HG03159 (cell line): ENCODE measurements around the gene KCNB1.
"Not testable (repeated sequence)": the region's sequence is repeated elsewhere in the genome, so short reads cannot be mapped to it uniquely, and the experiment has no call there.

Experiments
- ATAC-seq: cut with Tn5 transposase; IDR thresholded peaks from one replicate; pipeline ENCODE4 v1.9.1; 2021; ENCODE audit warnings: mild to moderate bottlenecking, moderate library complexity; ENCODE audit not compliant: unreplicated experiment

Gene KCNB1

DNA sequence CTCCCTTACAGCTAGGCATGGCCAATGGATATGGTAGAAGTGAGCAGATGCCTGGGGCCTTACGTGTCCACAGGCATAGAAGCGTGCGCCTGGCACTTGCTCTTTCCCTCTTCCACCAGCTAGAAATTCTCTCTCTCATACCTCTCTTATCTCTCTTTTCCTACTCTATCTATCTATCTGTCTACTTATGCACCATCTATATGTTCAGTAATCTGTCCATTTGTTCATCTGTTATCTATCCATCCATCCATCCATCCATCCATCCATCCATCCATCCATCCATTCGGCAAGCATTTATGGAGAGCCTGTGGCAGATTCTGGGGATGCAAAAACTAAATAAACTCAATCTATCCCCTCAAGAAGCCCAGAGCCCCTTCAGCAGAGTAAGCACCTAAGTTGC is 70.2 kb downstream of the KCNB1 start:
- ATAC-seq = no peak

DNA sequence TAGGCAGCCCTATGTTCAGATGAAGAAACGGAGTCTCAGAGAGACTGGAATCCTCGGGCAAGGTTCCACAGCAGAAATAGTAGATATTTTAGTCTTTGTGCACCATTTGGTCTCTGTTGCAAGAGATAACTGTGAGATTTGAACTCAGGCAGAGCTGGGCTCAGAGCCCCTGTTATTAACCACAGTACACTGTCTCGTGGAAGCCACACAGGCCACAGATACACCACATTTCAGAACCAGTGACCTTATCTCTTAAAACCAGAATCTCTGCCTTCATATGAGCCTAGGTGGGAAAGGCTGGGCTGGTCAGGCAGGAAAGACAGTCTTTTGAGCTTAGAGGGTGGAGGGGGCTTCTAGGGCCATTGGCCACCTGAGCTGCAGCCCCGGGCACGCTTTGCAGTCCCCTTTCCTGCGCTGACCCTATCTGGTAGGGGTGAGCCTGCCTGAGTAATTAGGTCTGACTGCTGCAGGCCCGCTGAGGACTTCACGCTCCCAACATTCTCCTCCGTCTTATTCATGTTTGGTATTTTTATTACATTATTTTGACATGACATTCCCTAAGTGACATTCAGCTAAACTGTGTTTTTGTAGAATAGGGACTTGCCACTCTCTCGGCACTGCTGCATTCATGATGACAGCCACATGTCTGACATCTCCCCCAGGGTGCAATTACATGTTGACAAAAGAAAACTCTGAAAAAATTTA is 71.1 kb downstream of the KCNB1 start:
- ATAC-seq = no peak

DNA sequence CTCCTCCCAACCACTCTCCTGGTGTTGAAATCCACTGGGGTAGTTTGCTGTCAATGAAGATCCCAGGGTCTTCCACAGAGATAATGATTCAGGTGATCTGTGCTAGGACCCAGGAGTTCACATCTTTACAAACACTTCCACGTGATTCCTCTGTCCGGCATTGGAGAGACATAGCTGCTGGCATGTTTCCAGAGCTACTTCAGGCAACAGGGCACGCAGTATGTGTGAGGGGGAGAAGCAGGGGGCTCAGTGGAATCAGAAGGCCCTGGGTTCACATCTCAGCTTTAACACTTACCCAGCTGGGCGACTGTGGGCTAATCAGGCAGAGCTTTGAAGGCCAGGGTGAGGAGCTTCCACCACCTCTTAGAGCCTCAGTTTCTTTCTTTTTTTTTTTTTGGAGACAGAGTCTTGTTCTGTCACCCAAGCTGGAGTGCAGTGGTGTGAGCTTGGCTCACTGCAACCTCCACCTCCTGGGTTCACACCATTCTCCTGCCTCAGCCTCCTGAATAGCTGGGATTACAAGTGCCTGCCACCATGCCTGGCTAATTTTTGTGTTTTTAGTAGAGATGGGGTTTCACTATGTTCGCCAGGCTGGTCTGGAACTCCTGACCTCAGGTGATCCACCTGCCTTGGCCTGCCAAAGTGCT is 72.4 kb downstream of the KCNB1 start:
- ATAC-seq = not testable (repeated sequence)

DNA sequence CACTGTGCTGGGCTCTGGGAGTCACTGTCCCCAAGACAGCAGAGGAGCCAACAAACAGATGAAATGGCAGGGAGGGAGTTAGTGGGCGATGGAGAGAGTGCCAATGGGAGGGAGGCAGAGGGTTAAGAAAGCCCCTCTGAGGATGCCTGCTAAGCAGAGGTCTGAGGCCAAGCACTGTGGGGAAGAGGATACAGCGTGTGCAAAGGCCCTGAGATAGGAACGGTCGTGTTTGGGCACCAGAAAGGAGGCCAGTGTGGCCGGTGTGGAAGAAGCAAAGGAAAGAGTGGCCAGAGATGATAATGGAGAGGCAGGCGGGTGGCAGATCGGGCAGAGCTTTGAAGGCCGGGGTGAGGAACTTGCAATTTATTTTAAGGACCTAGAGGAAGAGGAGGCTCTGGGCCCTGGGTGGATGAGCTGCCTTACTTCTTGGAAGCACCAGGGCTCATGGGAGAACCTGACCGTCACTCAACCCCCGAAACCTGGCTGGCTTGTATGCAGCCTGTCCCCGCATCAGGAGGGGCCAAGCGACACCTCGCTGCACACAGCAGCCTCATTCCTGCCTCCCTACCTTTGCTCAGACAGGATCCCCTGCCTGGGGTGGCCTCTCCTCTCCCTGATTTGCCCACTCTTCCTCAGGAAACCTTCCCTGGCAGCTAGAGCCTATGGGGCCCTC is 73.0 kb downstream of the KCNB1 start:
- ATAC-seq = no peak

DNA sequence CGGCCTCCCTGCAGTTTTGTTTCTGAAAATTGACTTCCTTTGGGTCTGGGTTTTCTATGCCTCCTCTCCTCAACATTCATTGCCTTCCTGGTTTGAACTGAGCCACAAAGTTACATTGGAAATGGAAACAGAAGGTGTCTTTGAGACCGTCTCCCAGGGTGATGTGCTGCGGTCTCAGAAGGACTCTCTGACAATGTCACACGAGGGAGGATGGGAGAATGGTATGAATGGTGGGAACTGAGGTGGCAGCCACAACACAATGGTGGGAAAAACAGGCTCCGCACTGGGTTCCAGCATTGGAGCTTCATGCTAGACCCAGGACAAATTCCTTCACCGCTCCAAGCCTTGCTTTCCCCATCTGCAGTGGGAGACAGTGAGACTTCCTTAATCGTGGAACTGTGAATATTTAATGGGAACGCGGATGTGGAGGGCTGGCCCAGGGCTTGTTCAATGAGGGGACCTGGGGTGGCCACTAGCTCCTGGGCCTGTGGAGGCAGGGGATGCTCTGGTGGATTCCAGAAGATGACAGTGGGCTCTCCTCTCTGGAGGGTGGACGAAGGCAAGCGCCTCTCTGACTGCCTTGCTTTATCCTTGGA is 73.9 kb downstream of the KCNB1 start:
- ATAC-seq = no peak

- no peak for ATAC-seq
These were observed 75.8 kb downstream of the KCNB1 start for GRCh38 chr20:49406666-49407065.

GRCh38 chr20:49405696-49406095 is 76.8 kb downstream of the KCNB1 start:
- no peak for ATAC-seq

- ATAC-seq = no peak
These were observed 77.3 kb downstream of the KCNB1 start for GRCh38 chr20:49405062-49405683.

DNA sequence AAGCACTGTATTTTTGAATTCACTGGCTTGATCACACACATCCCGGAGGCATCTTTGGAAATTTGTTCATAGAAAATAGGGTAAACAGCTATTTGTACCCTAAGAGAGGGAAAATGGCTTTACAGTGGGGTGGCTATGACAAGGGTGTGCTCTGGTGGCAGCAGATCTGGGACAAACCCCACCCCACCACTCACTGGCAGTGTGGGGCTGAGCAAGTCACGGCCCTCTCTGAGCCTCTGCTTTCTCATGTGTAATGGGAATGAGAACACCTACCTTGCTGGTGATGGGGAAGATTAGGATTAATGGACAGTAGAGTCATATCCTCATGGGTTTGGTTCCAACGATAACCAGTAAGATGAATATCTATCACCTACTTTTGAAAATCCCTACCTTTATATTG is 78.0 kb downstream of the KCNB1 start:
- ATAC-seq = no peak

- ATAC-seq = no peak
These were observed 78.6 kb downstream of the KCNB1 start for GRCh38 chr20:49403911-49404310.

DNA sequence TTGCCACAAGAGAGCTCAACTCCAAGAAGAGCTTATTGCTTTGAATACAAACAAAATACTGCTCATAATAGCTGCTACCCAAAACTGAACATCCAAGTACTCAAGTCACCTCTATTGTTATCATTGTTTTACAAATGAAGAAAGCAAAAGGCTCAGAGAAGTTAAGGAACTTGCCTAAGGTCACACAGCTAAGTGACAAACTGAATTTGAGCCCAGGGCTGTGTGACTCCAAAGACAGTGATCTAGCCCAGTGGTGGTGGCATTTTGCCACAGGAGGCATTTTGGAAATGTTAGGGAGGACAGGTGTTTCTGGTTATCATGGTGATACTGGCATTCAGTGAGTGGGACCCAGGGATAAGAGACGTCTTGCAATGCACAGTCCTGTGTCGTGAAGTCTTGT is 79.5 kb downstream of the KCNB1 start:
- no peak for ATAC-seq

DNA sequence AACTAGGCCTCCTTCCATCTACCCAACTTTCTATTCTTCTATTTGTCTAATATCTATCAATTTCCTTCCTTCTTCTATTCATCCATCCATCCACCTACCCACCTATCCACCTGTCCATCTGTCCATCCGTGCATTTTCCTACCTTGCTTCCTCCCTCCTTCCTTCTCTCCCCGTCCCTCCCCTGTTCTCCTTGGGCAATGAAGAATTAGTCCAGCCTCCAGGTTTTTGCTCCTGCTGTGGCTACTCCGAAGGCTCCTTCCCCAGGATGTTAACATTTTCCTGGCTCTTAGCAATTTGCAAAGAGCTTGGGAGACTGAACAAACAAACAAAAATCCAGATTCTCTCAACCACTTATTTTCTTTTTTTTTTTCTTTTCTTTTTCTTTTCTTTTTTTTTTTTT is 81.6 kb downstream of the KCNB1 start:
- no peak for ATAC-seq

GRCh38 chr20:49400410-49400809 is 82.1 kb downstream of the KCNB1 start:
- no peak for ATAC-seq

GRCh38 chr20:49399329-49399728 is 83.1 kb downstream of the KCNB1 start:
- ATAC-seq = no peak

DNA sequence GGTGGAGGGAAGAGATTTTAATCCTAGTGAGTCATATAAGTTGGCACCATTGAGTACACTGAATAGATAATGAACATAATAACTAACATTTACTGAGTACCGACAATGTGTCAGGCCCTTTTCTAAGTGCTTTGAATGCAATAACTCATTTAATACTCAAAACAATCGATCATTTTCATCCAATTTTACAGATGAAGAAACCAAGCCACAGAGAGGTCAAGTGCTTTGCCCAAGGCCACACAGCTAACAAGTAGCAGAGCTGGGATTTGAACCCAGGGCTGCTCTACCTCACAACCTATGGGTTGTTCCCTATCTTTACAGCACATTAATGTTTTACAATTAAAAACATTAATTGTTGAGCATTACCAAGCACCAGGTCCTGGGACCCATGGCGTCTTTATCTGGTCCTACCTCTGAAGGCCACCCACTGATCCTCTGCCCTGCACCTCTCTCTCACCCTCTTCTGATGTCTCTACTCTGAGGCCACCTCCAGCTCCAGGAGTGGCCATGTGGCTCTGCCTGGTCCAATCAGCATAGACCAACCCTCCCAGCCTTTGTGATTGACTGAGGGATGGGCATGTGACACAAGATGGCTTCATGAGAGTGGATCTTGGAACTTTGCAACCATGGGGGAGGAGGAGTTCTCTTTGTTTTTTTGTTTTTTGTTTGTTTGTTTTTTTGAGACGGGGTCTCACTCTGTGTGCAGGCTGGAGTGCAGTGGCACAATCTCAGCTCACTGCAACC is 83.9 kb downstream of the KCNB1 start:
- no peak for ATAC-seq

DNA sequence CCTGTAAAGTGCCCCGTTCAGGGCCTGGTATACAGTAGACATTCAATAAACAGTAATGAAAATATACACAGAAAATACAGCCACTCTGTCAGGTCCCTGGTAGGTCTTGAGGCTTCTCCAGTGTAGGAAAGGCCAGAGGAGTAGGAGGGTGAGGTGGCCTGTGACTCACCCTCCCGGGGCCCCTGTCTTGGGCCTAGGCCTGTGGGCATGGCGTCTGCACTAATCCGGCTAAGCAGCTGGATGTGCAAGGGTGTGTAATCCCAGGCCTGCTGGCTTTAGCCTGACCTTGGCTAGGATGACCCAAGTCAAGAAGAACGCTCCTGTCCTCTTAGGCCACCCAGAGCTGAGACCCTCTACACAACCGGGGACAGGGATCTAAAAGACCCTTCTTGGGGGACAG is 84.9 kb downstream of the KCNB1 start:
- no peak for ATAC-seq

DNA sequence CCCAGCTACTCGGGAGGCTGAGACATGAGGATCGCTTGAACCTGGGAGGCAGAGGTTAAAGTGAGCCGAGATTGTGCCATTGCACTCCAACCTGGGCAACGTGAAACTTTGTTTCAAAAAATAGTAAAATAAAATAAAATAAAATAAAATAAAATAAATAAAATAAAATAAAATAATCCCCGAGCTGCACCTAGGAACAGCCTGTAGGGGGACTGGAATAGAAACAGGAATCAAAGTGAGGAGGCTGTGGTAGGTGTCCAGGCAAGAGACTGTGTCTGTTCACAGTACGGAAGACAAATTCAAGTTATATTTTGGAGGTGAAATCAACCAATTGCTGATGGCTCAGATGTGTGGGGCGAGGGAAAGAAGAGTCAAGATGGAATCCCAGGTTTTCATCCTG is 86.2 kb downstream of the KCNB1 start:
- ATAC-seq = no peak

- no peak for ATAC-seq
These were observed 86.8 kb downstream of the KCNB1 start for GRCh38 chr20:49395659-49396058.

- no peak for ATAC-seq
These were observed 87.3 kb downstream of the KCNB1 start for GRCh38 chr20:49395183-49395582.

DNA sequence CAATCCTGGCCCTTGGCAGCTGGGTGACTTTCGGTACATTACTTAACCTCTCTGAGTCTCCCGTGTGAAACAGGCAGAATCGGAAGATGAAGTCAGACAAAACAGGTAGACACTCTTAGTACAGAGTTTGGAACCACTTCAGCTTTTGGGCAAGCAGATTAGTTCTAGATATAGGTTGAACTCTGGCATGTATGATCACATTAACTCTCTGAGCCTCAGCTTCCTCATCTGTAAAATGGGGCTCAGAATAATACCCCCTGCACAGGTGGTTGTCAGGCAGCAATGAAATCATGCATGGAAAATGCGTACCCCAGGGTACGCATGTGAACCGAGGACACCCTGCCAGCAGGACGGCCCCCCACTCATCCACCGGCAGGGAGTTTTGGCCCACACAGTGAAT is 87.7 kb downstream of the KCNB1 start:
- no peak for ATAC-seq

- no peak for ATAC-seq
These were observed 88.2 kb downstream of the KCNB1 start for GRCh38 chr20:49394264-49394663.
